Measurements from ENCODE around the gene SSTR3.
A peak's percentile ranks its signal among the peaks of the same experiment; 100 is the strongest.
"Not testable (repeated sequence)": the region's sequence is repeated elsewhere in the genome, so short reads cannot be mapped to it uniquely, and the experiment has no call there.

SSTR3 gene

DNA sequence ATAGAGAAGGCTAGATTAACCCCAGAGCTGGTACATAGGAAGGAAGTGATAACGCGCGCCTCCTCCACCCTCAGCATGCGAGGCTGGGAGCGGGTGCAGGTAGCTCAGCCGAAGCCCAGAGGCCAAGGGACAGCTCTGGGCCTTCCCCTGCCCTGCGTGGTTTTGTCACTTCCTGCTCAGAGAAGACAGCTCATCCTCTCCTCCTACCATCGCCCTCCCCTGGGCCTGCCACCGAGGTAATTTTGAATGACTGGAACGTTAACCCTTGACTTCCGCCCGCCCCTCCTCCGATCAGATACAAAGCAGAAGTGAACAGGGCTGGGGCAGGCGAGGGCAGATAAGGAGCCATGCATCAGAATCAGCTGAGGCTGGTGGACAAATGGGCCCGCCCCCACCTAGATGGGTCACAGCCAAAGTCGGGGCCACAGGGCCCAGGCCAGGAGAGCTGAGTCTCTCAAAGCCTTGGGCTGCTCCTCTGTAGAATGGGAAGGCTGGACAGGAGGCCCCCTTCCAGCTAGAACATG lies 30.2 kb upstream of the SSTR3 start:
- DNase-seq (ENCODE audit: low read depth in 3 of 3) = peak in 2 of 3 experiments; percentile 85 to 91

- DNase-seq (ENCODE audit: low read depth in 3 of 3) = no peak
These were observed 29.3 kb upstream of the SSTR3 start for GRCh38 chr22:37241351-37242142.

DNA sequence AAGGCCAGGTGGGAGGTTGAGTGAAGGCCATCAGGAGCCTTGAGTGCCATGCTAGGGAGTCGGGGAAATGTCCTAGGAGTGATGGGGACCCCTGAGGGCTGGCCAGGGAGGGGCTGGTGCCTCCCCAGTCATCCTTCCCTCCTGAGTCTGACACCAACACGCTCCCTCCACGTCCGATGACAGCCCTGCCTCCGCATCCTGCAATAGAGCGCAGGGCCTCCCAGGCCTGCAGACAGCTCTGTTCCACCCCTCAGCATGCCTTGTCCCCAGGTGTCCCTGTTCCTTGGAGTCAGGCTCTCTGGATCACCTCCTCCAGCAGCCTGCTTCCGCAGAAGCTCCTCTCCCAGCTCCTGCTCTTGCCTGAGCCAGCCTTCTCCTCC lies 28.7 kb upstream of the SSTR3 start:
- no peak for DNase-seq (ENCODE audit: low read depth in 3 of 3)

DNA sequence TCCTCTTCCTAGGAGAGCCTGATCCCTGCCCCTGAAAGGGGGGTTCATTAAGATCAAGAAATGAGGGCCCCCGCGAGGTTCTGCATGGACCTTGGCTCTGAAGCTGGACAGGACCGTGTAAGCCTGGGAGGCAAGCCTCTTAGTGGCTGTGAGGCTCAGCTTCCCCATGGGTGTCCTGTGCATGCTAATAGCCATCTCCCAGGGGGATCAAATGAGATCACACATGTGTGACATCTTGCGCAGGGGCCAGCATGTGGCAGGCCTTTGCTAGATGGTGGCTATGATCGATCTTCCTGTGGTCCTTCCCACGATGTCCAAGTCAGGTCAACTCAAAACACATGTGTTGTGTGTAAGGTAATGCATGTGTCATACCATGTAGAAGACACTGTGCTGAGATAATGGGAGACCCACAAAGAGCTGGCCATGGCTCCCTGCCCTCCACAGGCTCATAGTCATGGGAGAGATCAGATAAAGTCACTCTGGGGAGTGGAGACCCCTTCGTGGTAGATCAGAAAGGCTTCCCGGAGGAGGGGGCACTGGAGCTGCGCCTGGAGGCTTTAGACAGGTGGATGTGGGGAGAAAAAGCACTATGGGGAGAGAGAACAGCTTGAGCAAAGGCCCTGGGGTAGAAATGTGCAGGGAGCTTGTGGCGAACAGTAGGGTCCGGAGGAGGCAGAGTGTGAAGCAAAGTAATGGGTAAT lies 28.1 kb upstream of the SSTR3 start:
- DNase-seq (ENCODE audit: low read depth in 3 of 3) = no peak

GRCh38 chr22:37239336-37240239 lies 27.3 kb upstream of the SSTR3 start:
- DNase-seq (ENCODE audit: low read depth in 3 of 3) = no peak

DNA sequence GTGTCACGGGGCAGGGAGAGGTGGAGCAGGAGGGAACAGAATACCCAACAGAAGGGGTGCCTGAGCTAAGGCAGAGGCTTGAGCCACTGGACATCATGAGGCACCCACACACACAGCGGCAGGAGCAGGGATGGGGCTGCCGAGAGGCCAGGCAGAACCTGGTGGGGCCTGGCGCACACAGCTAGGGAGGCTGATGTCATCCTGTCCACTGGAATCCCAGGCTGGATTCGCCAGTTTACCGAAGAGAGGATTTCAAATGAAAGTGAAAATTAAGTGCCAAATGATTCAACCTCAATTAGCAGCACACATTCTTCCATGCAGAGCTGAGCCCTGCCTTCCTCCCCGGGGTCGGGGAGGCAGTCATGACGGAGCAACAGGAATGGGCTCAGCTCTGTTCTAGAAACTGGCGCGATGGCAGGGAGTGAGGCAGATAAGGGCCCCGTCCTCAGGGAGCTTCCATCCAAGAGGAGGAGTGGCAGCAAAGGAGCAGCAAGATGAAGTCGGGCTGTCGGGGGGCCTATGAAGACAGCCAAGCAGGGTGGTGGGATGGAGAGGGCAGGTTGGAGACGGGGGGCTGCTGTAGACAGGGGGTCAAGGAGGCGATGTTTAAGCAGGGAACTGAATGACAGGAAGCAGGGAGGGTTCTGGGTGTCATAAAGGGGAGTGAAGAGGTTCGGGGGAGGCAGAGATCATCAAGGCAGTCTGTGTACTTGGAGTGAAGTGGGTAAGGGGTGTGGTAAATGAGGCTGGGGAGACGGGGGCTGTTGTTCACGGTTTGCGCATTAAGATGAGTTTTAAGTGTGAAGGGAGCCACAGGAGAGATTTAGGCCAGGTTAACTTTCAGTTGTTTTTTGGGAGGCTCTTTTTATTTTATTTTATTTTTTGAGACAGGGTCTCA lies 25.3 kb upstream of the SSTR3 start:
- no peak for DNase-seq (ENCODE audit: low read depth in 3 of 3)

DNA sequence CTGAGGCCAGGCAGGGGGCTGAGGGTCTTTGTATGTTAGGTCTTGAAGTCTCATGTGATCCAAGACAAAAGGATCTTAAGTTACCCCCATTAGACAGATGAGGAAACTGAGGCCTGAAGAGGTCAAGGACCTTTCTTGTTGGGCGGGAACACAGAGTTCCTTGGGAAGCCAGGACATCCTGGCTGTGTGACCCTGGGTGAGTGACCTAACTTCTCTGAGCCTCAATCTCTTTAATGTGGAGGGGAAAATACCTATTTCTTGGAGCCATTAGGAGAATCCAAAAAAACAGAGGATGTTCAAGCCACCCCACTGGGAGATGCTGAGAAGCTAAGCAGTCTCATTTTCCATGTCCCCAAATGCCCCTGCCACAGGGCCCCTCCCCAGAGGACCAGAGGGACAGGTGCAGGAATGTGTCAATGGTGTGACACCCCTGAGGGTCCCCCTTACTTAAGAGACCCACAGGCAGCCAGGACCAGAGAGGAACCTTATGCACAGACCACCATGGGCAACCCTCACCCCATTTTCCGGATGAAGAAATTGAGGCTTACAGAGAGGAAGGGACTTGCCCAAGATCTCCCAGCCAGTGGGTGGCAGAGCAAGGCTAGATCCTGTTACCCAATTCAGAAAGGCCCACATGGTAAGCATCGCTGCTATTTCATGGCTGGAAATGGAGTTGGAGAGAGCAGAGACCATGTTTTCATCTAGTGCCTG lies 23.8 kb upstream of the SSTR3 start:
- no peak for DNase-seq (ENCODE audit: low read depth in 3 of 3)

GRCh38 chr22:37234736-37235711 lies 22.7 kb upstream of the SSTR3 start:
- DNase-seq (ENCODE audit: low read depth in 3 of 3) = no peak

- no peak for DNase-seq (ENCODE audit: low read depth in 3 of 3)
These were observed 21.7 kb upstream of the SSTR3 start for GRCh38 chr22:37233751-37234631.

- DNase-seq (ENCODE audit: low read depth in 3 of 3) = not testable (repeated sequence)
These were observed 21.1 kb upstream of the SSTR3 start for GRCh38 chr22:37233371-37233750.

DNA sequence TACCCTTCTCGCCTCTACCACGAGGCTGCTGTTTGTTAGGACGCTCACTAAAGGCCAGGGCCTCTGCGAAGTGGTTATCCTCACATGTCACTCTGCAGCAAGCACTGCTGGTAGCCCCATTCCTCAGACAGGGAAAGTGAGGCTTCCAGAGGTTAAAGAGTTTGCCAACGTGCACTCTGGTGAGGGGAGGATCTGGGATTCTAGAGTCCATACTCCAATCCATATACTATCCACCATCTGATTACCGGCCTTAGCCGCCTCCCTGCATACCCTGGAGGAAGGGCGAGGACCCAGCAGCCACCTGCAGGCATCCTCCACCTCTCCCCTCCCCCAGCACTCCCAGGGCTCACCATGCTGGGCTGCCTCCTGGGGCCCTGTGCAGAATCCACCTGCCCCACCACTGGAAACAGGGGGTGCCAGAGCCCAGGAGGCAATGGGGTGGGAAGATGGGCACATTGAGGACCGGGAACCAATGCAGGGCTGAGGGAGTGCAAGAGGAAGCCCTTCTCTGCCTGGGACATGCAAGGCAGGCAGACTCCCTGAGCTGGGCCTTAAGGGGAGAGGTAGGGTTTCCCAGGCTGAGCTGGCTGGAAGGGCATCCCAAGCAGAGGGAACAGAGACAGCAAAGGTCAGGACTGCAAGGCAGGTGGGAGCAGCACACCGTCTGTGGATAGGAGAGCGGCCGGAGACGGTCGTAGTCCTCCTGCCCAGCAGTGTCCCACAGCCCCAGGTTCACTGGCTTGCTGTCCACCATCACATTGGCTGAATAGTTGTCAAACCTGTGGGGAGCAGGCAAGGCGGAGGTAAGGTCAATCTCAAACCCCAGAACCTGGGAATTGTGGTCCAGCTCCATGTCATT lies 20.1 kb upstream of the SSTR3 start:
- no peak for DNase-seq (ENCODE audit: low read depth in 3 of 3)

DNA sequence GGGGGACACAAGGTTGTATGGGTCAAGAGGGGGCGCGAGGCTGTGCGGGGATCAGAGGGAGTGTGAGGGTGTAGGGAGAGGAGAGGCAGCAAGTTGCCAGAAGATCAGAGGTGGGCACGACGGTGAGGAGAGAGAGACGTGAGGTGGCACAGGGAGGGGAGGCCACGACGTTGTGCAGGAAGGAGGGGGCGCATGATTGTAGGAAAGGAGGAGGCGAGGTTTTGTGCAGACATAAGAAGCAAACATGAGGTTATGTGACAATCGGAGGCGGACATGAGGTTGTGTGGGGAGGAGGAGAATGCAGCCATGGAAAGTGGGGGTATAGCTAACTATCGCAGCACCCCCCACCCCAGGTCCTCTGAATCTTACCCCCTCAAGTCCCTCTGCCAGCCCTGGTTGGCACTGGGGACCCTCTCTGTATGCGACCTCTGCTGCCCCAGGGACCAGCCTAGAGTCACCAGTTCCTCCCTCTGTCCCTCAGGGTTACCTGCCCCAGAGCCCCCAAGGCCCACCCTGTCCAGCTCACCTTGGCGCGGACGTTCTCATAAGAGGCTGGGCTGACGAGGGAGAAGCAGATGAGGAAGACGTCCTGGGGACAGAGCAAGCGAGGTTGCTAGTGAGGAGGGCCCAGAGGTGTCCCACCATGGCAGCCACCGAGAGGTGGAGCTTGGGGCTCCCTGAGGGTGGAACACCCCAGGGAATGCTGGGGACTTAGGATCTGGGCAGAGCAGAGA lies 19.3 kb upstream of the SSTR3 start:
- peak in 1 of 3 experiments; percentile 63 for DNase-seq (ENCODE audit: low read depth in 3 of 3)

GRCh38 chr22:37230673-37231405 lies 18.6 kb upstream of the SSTR3 start:
- DNase-seq (ENCODE audit: low read depth in 3 of 3) = peak in 1 of 3 experiments; percentile 56

DNA sequence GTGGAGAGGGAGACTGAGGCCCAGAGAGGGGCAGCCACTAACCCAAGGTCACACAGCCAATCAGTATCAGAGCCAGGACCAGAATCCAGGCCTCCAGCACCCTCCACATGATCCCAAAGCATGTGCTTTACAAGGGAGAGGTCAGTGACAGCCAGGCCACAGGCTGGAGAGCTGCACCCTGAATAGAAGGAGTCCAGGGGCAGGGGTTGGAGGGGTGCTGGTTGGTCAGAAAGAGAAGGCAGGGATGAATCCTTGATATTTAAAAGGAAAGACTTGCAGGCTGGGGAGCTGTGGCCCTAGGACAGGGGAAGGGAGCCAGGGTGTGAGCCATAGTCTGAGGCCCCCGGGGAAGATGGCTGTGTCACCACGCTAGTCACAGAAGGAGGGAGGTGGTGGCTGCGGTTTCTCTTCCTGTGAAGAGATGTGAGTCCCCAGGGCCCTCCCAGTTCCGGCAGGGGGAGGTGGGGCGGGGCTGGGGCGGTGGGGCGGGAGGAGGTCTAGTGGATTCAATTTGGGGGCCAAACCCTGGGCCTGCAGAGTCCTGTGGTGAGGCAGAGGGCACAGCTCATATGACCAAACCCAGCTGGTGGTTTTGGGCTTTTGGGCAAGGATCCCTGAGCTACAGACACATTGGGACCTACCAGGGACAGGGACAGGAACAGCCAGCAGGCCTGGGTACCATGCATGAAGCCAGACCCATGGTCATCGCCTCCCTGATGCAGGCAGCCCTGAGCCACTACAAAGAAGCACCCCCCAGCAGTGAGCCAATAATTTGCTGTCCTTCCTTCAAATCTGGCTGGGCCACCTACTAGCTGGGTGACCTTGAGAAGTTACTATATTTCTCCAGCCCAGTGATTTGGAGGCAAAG lies 17.8 kb upstream of the SSTR3 start:
- peak in 2 of 3 experiments; percentile 82 to 86 for DNase-seq (ENCODE audit: low read depth in 3 of 3)
